HG03432 (cell line): ENCODE measurements around the gene CALML6.
"Not testable (repeated sequence)": the region's sequence is repeated elsewhere in the genome, so short reads cannot be mapped to it uniquely, and the experiment has no call there.

Experiments used
- ATAC-seq: cut with Tn5 transposase; IDR thresholded peaks from one replicate; pipeline ENCODE4 v1.9.1; 2021; ENCODE audit warnings: mild to moderate bottlenecking, moderate library complexity; ENCODE audit not compliant: unreplicated experiment

Gene CALML6, protein sequence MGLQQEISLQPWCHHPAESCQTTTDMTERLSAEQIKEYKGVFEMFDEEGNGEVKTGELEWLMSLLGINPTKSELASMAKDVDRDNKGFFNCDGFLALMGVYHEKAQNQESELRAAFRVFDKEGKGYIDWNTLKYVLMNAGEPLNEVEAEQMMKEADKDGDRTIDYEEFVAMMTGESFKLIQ

GRCh38 chr1:1914971-1915692 is at the start of gene CALML6:
TSS of gene CALML6 (plus strand) at chr1:1915260. CDS start at chr1:1915281, 21 bp downstream.
- ATAC-seq, result no peak

DNA sequence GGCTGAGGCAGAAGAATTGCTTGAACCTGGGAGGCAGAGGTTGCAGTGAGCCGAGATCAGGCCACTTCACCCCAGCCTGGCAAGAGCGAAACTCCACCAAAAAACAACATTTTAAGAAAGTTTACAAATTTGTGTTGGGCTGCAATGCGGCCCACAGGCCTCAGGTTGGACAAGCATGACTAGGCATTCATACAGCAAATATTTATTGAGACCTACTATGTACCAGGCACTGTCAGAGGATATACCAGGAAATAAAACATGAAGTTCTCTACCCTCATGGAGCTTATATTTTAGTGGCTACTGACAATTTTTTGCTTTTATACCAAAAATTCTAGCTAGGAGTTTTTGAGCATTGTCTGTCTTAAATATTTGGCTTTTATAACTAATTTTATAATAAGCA is 47.9 kb upstream of the CALML6 start:
- no peak for ATAC-seq

DNA sequence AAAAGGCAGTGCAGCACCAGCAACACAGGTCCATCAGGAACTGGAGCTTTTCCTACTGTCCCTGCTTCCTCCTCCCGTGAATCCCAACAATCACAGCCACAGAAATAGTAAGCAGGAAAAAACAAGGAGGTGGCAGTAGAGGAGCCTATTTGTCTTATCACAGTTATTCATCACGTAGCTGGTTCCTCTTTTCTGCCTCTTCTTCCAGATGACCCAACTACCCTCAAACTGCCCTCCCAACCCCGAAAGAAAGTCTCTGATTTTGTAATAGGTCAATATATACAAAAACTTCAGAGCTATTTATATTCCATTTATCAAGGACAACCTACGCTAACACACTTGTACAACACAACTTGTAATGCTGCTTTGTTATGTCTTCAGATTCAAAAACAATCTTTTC is 45.6 kb upstream of the CALML6 start:
- no peak for ATAC-seq

GRCh38 chr1:1872329-1872994 is 42.6 kb upstream of the CALML6 start:
- no peak for ATAC-seq

GRCh38 chr1:1873186-1873585 is 41.9 kb upstream of the CALML6 start:
- ATAC-seq, result no peak

GRCh38 chr1:1874901-1875300 is 40.2 kb upstream of the CALML6 start:
- ATAC-seq, result no peak

DNA sequence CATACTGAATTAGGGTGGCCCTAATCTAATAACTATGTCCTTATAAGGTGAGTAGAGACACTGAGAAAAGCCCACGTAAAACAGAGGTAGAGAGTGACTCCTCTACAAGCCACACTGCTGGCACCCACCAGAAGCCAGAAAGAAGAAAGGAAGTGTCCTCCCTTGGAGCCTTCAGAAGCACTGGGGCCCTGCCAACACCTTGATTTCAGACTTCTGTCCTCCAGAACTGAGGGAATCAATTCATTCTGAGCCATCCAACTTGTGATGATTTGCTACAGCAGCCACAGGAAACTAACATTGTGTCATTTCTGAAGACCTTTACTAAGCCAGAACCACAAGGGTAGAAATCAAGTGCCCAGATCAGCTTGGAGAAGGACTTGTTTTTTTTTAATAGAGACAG is 39.1 kb upstream of the CALML6 start:
- no peak for ATAC-seq

GRCh38 chr1:1876335-1876930 is 38.6 kb upstream of the CALML6 start:
- ATAC-seq, result no peak

DNA sequence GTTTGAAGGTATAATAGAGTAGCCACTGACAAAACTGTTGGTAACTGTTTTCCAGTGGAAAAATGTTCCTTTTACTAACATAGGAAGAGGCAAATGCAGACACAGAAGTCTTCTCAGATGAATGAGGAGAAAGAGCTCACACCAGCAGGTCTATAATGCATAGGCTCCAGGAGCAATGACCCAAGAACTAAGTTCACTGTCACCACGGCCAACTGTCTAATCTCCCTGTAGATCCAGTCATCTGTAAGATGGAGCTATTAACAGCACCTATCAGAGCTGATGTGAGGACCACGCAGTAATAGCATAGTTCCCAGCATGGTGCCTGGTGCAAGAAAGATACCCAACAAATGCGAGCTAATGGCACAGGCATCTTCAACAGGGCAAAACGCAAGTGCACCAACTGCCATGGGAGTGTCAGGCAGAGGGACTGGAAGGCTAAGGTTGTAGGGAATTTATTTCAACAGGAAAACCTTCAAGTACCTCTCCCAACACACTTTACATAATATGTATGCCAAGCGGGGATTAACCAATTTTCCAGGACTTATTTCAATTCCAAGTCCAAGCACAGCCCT is 37.1 kb upstream of the CALML6 start:
- ATAC-seq, result no peak

GRCh38 chr1:1879942-1880341 is 35.1 kb upstream of the CALML6 start:
- ATAC-seq, result no peak

GRCh38 chr1:1880617-1881312 is 34.3 kb upstream of the CALML6 start:
- no peak for ATAC-seq

DNA sequence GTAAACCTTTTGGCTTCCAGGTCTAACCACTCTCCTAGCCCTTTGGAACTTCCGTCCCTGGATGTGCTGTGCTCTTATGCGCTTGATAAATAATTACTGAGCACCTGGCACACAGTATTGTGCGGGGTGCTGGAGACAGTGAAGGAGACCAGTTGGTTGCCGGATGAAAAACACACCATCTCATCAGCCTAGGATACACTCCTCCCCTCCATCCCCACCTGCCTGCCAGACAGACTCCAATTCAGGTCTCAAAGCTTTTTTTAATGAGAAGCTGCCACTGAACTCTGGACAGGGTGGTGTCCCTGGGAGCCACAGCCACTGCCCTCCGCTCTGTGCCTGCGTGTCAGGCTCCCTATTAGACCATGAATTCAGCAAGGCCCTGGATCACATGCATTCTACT is 33.3 kb upstream of the CALML6 start:
- no peak for ATAC-seq

GRCh38 chr1:1883092-1883873 is 31.8 kb upstream of the CALML6 start:
- ATAC-seq, result no peak

- not testable (repeated sequence) for ATAC-seq
Measured at GRCh38 chr1:1883890-1884289, 31.2 kb upstream of the CALML6 start.

GRCh38 chr1:1889090-1889750 is 25.8 kb upstream of the CALML6 start:
- no peak for ATAC-seq

DNA sequence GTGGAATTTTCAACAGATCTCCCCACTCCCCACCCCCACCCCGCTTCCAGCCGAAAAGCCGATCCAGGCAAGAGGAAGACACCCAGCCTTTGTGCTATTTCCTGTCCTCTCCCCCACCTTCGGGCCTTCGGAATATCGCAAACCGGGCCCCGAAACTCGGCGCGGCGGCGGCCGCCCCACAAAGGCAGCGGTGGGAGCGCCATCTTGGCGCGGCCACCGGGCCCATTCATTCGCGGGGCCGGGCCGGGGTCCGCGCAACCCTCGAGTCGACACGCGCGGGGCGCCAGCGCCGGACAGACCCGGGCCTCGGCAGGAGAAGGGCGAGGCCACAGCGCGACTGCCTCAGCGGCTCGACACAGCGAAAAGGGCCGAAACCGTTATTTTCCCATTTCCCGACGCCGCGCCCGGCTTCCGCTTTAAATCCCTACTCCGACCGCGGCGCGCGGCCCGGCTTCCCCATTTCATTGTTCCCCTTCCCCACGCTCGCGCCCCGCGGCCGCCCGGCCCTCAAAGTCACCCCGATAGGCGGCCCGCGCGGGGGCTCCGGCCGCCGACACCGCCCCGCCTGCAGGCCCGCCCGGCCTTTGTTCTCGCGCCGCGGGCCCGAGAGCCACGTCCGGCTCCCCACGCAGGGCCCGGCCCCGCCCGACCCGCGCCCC is 25.1 kb upstream of the CALML6 start:
- ATAC-seq, result peak; percentile 35

- ATAC-seq, result peak; percentile 77
Measured at GRCh38 chr1:1890506-1891348, 24.3 kb upstream of the CALML6 start, which contains the start of gene GNB1. TSS of gene GNB1 (minus strand) at chr1:1891087. CDS start at chr1:1825453, 65,634 bp downstream.
